Activated CD8-positive, alpha-beta memory T cell treated with anti-CD3 and anti-CD28 coated beads, Interleukin-2, amount 50 U/mL, for 48 hours (primary cell): ENCODE measurements around the gene YPEL5.

Experiments
- DNase-seq: peaks from one replicate; pipeline ENCODE4 v3.0.0-alpha.2; 2020

Gene YPEL5

DNA sequence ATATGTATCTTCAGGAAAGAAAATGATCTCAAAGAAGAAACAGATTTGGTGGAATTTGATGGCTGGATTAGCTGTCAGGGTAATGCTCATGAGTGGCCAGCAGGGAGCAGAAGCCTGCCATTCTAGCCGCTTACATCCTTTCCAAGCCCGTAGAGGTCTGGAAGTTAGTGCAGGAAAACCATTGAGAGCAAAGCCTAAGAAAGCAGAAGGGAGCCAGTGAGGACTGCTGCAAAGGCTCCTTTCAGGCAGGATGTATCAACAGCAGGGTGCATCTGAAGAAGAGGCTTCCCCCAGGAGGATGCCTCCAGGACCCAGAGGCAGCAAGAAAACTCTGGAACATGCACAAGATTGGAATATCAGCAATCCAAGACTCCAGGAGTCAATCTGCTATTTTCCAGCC is 61.6 kb downstream of the YPEL5 start:
- DNase-seq = peak; percentile 55

DNA sequence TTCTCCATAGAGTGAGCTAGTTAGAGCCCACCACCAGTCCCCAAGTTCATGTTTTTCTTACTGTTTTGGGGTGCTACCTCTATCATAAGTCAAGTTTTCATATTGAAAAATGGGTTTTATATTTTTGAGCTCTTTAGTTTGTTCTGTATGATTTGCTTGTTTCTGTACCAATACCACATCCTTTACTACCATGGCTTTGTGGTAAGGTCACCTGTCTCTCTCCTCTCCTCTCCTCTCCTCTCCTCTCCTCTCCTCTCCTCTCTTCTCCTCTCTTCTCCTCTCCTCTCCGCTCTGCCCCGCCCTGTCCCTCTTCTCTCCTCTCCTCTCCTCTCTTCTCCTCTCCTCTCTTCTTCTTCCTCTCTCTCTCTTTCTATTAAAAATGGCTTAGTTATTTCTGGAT is 62.4 kb downstream of the YPEL5 start:
- DNase-seq = no peak
